ENCODE results near the gene CALD1. TPM values are rescaled to one million over a fixed set of nuclear protein-coding genes. Genes with fewer than 3 reads are reported as not detected.

Gene CALD1
- total RNA-seq, 1 donor from 2014 or later = 352 TPM

- peaks cover 32 to 49% of the 10 kb centered on the region in 2 donors for H3K4me1 ChIP-seq
- no peaks in the 10 kb centered on the region for H3K9me3 ChIP-seq
- H3K36me3 ChIP-seq = peaks cover 36 to 38% of the 10 kb centered on the region in 2 donors
- H3K4me3 ChIP-seq = peak overlapping the region; percentile 7 to 28
- DNase-seq (ENCODE audit: low spot score in 2 of 2) = peak; percentile 23 to 91
- intact Hi-C loops (cut with DNase I) = loop anchor here (2.0 to 5.0 kb wide), 4 partner anchors 28 to 239 kb away; partner anchors contain the start of gene CYREN
- no peak for TF ChIP-seq CTCF (IDR thresholded peaks at IDR 0.05)
- peak overlapping the region; percentile 74 to 90 for H3K27ac ChIP-seq
- no peaks in the 10 kb centered on the region for H3K27me3 ChIP-seq
Measured at GRCh38 chr7:134932707-134933370, 153.4 kb downstream of the CALD1 start.

- intact Hi-C loops (cut with DNase I) = loop anchor here (2.0 to 5.0 kb wide), 4 partner anchors 29 to 239 kb away; partner anchors contain the start of gene CYREN
- Histone ChIP-seq H3K36me3 (peaks cover 39 to 40% of the 10 kb centered on the region in 2 donors), H3K27me3 (no peaks in the 10 kb centered on the region), H3K4me3 (peak overlapping the region; percentile 7 to 28), H3K27ac (peak overlapping the region; percentile 74 to 90), H3K9me3 (no peaks in the 10 kb centered on the region), H3K4me1 (peaks cover 33 to 57% of the 10 kb centered on the region in 2 donors)
- no peak for TF ChIP-seq CTCF (IDR thresholded peaks at IDR 0.05)
- no peak for DNase-seq (ENCODE audit: low spot score in 2 of 2)
Measured at GRCh38 chr7:134933460-134934068, 154.1 kb downstream of the CALD1 start.

- Histone ChIP-seq H3K27ac (peak overlapping the region; percentile 63 to 74), H3K4me1 (peaks cover 30 to 58% of the 10 kb centered on the region in 2 donors)
- intact Hi-C loops (cut with DNase I) = loop anchor here (2.0 kb wide), 1 partner anchor 243 kb away; no protein-coding TSS in a partner anchor
Measured at GRCh38 chr7:134935701-134936100, 156.3 kb downstream of the CALD1 start.

GRCh38 chr7:134936893-134937510, 157.6 kb downstream of the CALD1 start:
- Histone ChIP-seq H3K36me3 (peaks cover 40 to 47% of the 10 kb centered on the region in 2 donors), H3K27ac (peak overlapping the region; percentile 63 to 74), H3K9me3 (no peaks in the 10 kb centered on the region), H3K27me3 (no peaks in the 10 kb centered on the region), H3K4me1 (peaks cover 24 to 58% of the 10 kb centered on the region in 2 donors), H3K4me3 (no peak overlapping the region)
- intact Hi-C loops (cut with DNase I) = loop anchor here (2.0 kb wide), 1 partner anchor 244 kb away; no protein-coding TSS in a partner anchor
- TF ChIP-seq CTCF (IDR thresholded peaks at IDR 0.05) = no peak
- DNase-seq (ENCODE audit: low spot score in 2 of 2) = no peak

More at GRCh38 chr7:134935701-134936100, 156.3 kb downstream of the CALD1 start:
- H3K9me3 ChIP-seq = no peaks in the 10 kb centered on the region
- H3K4me3 ChIP-seq = no peak overlapping the region
- DNase-seq (ENCODE audit: low spot score in 2 of 2) = no peak
- no peaks in the 10 kb centered on the region for H3K27me3 ChIP-seq
- peaks cover 33 to 39% of the 10 kb centered on the region in 2 donors for H3K36me3 ChIP-seq
- no peak for TF ChIP-seq CTCF (IDR thresholded peaks at IDR 0.05)

- no peak for TF ChIP-seq CTCF (IDR thresholded peaks at IDR 0.05)
- Histone ChIP-seq H3K27ac (peak overlapping the region; percentile 63 to 74), H3K9me3 (no peaks in the 10 kb centered on the region), H3K4me1 (peaks cover 17 to 48% of the 10 kb centered on the region in 2 donors), H3K36me3 (peaks cover 43 to 54% of the 10 kb centered on the region in 2 donors), H3K4me3 (no peak overlapping the region), H3K27me3 (no peaks in the 10 kb centered on the region)
- intact Hi-C loops (cut with DNase I) = no loop called here
- DNase-seq (ENCODE audit: low spot score in 2 of 2) = no peak
Measured at GRCh38 chr7:134938141-134938540, 158.7 kb downstream of the CALD1 start.
